Hepatocyte (in vitro differentiated cells): ENCODE results near the gene ZNF83.

ENCODE experiments used
- CTCF ChIP-seq: fragments of 200-600 bp; sonication (generic); IDR thresholded peaks from 2 replicates; pipeline ENCODE4 v1.5.1; 2016; ENCODE audit warnings: antibody characterized with exemption, mild to moderate bottlenecking; ENCODE audit not compliant: poor library complexity
- EZH2phosphoT487 ChIP-seq: fragments of 200-600 bp; sonication (generic); IDR thresholded peaks from one replicate; pipeline ENCODE4 v1.6.1; 2018; ENCODE audit warnings: antibody characterized with exemption, mild to moderate bottlenecking, low read depth, moderate library complexity; ENCODE audit not compliant: unreplicated experiment, severe bottlenecking

- no peak for TF ChIP-seq CTCF
- TF ChIP-seq EZH2phosphoT487 = no peak
Measured at GRCh38 chr19:52679598-52679997, 41.4 kb upstream of the ZNF83 start.
